GM12891 (cell line): ENCODE data around the gene SPIN1.

Source experiments
- POLR2A ChIP-seq: IDR thresholded peaks from 2 replicates; pipeline ENCODE4 v1.6.1; 2011; ENCODE audit warnings: low read depth, low read length, control low read depth
- POLR2AphosphoS5 ChIP-seq: IDR thresholded peaks from 2 replicates; pipeline ENCODE4 v1.6.1; 2011; ENCODE audit warnings: low read depth, low read length, control low read depth
- TAF1 ChIP-seq: IDR thresholded peaks from 2 replicates; pipeline ENCODE4 v1.6.1; 2011; ENCODE audit warnings: low read depth, low read length, control low read depth

- TF ChIP-seq POLR2A = no peak
- TF ChIP-seq POLR2AphosphoS5 = no peak
- no peak for TF ChIP-seq TAF1
Observed at GRCh38 chr9:88497224-88497623, 109.0 kb downstream of the SPIN1 start.
